T-helper 2 cell (primary cell): ENCODE data around the gene ATE1.

ENCODE experiments used
- DNase-seq, 5 experiments: peaks; one replicate each; pipeline versions ENCODE4 v3.0.0 to v3.0.0-alpha.2; 2012 to 2022

ATE1 gene

DNA sequence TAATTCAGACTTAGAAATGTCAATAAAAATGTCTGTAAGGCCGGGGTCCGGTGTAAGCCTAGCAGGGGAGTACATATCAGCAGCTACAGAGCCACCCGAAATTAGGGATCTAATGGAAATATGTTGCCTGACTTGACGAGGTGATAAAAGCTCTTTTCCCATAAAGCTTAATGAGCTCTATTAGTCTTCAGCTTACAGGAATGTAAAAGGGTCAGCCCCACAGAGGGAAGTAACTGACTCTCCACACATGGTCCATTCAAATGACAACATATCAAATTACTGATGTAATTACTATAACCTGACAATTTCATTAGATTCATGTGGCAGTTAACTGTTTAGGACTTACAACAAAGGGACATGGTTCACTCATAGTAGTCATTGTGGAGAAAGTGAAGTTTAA is 62.3 kb downstream of the ATE1 start:
- DNase-seq: no peak

GRCh38 chr10:121864653-121865052 is 63.2 kb downstream of the ATE1 start:
- no peak for DNase-seq

DNA sequence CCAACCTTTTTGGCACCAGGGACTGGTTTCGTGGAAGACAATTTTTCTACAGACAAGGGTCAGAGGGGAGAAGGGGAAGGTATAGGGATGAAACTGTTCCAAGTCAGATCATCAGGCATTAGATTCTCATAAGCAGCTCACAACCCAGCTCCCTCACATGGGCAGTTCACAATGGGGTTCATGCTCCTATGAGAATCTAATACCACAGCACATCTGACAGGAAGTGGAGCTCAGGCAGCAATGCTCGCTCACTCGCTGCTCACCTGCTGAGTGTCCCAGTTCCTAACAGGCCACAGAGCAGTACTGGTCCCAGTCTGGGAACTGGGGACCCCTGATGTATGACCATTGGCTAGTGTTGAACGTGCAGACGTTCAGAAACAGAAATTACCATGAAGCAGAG is 63.7 kb downstream of the ATE1 start:
- no peak for DNase-seq

DNA sequence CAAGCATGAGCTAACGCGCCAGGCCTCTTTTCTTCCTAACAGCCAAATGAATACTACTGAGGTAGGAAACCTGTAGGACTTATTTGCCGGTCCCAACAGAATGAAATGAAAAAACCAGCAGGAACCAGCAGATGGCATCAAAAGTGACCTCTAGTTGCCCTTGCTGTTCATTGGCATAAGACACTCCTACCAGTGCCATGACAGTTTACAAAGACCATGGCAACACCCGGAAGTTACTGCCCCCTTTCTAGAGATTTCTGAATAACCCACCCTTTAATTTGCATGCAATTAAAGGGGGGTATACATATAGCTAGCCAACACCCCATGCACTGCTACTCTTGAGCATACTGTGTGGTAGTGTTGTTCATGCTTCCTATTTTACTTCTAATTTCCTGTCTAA is 65.2 kb downstream of the ATE1 start:
- DNase-seq: no peak

GRCh38 chr10:121862042-121862441 is 65.8 kb downstream of the ATE1 start:
- no peak for DNase-seq

- DNase-seq: no peak
These were observed 67.0 kb downstream of the ATE1 start for GRCh38 chr10:121860810-121861209.

GRCh38 chr10:121854809-121855445 is 72.9 kb downstream of the ATE1 start:
- no peak for DNase-seq

DNA sequence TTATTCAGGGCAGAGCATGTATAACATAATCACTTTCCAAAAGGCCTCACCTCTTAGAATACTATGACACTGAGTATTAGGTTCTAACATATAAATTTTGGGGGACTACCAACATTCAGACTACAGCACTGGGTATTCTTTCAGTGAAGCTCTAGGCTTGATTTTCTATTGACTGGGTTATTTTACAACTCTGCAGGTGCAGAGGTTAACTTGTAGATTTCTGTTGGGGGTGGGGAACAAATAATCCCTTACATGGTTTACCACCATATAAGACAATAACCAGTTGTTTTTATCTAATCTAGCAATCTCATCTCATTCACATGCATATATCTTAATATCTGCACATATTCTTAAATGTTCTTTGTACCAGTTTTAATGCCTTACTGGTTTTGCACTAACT is 73.9 kb downstream of the ATE1 start:
- DNase-seq: peak in 1 of 5 experiments; percentile 14

DNA sequence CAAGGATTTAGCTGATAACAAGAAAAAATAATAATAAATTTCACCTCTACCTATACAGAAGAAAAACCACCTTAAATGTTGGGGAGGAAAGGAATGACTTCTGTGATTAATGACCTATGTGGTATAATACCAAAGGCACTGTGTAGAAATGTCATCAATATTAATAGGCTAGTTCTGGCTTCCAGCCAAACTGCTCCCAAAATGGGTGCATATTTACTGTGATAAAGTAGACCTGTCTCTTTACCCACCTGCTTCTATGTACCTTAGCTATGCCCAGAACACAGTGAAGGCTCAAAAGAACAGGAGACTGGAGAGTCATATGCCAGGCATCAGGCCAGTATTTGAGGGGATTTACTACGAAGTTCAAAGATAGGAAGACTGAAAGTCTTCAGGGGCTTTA is 76.0 kb downstream of the ATE1 start:
- DNase-seq: no peak

DNA sequence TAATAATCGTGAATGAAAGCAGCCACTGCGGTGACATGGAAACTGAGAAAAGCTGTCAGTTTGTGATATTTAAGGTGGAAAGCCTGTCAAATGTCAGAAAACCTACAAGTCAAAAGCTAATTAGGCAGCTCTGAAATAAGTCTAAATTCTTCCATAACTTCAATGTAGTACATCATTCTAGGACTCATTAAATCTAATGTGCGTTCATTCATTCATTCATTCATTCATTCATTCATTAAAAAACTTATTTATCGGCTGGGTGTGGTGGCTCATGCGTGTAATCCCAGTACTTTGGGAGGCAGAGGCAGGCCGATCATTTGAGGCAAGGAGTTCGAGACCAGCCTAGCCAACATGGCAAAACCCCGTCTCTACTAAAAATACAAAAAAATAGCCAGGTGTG is 79.7 kb downstream of the ATE1 start:
- no peak for DNase-seq

GRCh38 chr10:121846555-121846954 is 81.3 kb downstream of the ATE1 start:
- no peak for DNase-seq

GRCh38 chr10:121845044-121845784 is 82.6 kb downstream of the ATE1 start:
- DNase-seq: peak in 1 of 5 experiments; percentile 44

GRCh38 chr10:121844537-121844936 is 83.3 kb downstream of the ATE1 start:
- no peak for DNase-seq

- DNase-seq: no peak
These were observed 84.5 kb downstream of the ATE1 start for GRCh38 chr10:121843379-121843778.

GRCh38 chr10:121841862-121842261 is 86.0 kb downstream of the ATE1 start:
- DNase-seq: no peak

- DNase-seq: no peak
These were observed 88.9 kb downstream of the ATE1 start for GRCh38 chr10:121838931-121839330.

DNA sequence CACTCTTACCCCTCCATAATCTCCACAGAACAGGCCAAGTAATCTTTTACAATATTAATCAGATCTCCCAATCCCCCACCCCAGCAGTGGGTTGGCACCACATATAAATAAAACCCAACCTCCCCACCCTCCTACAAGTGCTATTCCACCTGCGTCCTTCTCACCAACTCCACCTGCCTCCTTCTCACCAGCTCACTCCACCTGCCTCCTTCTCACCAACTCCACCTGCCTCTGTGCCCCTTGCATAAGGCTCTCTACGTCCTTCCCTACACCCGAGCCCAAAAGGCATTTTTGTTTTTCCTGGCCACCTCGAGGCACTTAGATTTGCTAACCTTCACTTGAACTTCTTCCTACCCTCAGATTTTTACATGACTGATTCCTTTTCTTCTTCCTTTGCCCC is 89.7 kb downstream of the ATE1 start:
- DNase-seq: no peak

- no peak for DNase-seq
These were observed 91.7 kb downstream of the ATE1 start for GRCh38 chr10:121836171-121836570.

- no peak for DNase-seq
These were observed 92.5 kb downstream of the ATE1 start for GRCh38 chr10:121835376-121835775.

DNA sequence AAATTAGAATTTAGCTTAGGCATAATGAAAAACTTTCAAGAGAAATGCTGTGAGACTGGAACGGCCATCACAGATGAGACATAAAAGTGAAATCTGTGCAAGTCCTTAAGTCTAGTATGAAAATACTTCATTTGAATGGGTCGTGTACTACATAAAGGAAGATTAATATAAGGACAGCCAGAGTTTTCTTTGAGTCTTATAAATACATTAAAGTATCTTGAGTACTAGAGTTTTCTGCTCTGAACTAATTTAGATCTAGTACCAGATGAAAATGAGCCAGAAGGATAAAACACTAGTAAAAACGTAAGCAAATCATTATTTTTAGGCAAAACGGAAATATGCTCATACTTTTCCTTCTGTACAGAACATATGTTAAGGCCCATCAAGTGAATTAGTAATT is 93.1 kb downstream of the ATE1 start:
- no peak for DNase-seq

DNA sequence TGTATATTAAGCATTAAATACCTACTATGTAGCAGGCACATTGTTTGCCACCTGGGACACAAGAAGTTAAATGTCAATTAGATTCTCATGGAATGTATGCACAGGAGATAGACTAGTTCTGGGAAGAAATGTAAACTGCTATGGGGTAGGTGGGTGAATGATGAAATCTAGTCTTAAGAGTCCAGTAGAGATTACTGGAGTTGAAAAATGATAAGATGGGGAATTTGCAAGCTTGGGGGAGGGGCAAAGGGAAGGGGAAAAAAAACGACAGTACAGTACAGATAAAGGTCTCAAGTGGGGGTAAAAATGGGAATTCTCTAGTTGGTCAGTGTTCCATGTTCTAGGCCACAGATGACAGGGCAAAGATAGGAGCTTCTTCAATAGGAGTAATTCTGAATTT is 94.4 kb downstream of the ATE1 start:
- no peak for DNase-seq

DNA sequence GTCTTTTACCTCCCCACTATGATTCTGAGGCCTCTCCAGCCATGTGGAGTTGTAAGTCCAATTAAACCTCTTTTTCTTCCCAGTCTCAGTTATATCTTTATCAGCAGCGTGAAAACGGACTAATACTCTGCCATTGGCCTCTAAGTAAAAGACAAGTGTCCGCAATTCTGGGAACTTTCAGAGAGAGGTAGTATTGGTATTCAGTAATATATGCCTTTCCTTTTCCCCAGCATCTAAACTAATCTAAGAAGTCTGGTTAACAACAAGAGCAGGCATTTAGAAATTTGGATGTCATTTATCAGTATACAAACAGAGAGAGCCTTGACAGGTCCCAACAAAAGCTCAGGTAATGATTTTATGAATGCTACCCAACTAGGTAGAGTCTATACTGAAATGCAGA is 95.2 kb downstream of the ATE1 start:
- DNase-seq: no peak

DNA sequence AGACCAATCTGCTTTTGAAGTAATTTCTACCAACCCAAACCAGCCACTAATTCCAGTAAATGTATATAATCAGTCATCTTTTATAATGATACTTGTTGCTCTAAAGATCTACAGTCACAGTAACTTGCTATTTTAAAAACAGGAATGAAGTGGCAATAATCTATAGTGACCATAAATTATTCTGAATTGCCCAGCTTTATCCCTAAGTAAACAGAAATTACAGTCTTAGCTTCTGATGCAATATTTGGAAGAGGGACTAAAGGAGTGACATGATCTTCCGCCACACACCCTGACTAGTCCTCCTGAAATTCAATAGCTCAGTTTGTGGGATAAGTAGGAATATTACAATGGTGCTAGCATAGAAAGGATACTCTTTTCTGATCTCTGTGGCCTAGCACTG is 96.1 kb downstream of the ATE1 start:
- no peak for DNase-seq

DNA sequence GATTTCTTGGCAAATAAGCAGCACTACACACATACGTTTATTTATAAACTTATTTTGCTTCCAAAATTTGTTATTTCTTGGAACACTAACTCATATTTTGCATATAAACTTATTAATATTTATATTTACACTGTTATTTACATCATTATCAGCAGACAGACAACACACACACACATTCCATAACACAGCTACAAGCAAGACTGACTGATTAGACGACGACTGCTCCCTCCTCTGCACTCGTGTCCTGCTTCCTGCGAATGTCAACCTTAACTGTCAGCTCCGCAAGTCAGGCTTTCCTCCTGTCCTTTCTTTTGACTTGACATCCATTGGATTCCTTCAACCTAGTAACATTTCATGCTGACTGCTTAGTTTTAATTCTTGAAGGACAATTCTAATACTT is 96.6 kb downstream of the ATE1 start:
- DNase-seq: no peak

GRCh38 chr10:121830101-121830500 is 97.7 kb downstream of the ATE1 start:
- DNase-seq: no peak
